Activated B cell treated with CpG ODN at 0.5 μM for 24 hours (primary cell): Measurements from ENCODE around the gene RET. TPM values are rescaled to one million over a fixed set of nuclear protein-coding genes. Genes with fewer than 3 reads are reported as not detected.

ENCODE experiments used
- ATAC-seq: fragments of 200-7000 bp; cut with Tn5 transposase; one replicate; pipeline ENCODE4 v1.10.0; 2021; ENCODE audit warnings: low read depth, mild to moderate bottlenecking, moderate library complexity
- CTCF ChIA-PET: fragments of 350-600 bp; sonication (Branson Sonifier 250); formaldehyde crosslinking; loops from one replicate; lab custom pipeline; 2021; ENCODE audit warnings: antibody characterized with exemption; lab: Charles Lee
- POLR2A ChIA-PET: fragments of 350-600 bp; sonication (Branson Sonifier 250); formaldehyde crosslinking; loops from one replicate; lab custom pipeline; 2021; ENCODE audit warnings: antibody characterized with exemption; lab: Charles Lee
- DNase-seq: peaks from one replicate; pipeline ENCODE4 v3.0.0; 2022
- H3K27ac Mint-ChIP-seq: one replicate; pipeline ENCODE4 v1.8.0; 2020; ENCODE audit warnings: mixed read lengths
- H3K27me3 Mint-ChIP-seq: one replicate; pipeline ENCODE4 v1.8.0; 2021; ENCODE audit warnings: mixed read lengths
- H3K36me3 Mint-ChIP-seq: one replicate; pipeline ENCODE4 v1.8.0; 2021; ENCODE audit warnings: low read depth, mixed read lengths
- H3K4me1 Mint-ChIP-seq: one replicate; pipeline ENCODE4 v1.8.0; 2021; ENCODE audit warnings: mixed read lengths
- H3K4me3 Mint-ChIP-seq: one replicate; pipeline ENCODE4 v1.8.0; 2020; ENCODE audit warnings: mild to moderate bottlenecking, mixed read lengths
- H3K9me3 Mint-ChIP-seq: one replicate; pipeline ENCODE4 v1.8.0; 2020; ENCODE audit warnings: mixed read lengths
- CTCF ChIP-seq: fragments of 200-600 bp; IDR thresholded peaks from one replicate; pipeline ENCODE4 v1.8.0; 2022; ENCODE audit warnings: antibody characterized with exemption, mild to moderate bottlenecking
- intact Hi-C: fragments of 100-400 bp; cut with micrococcal nuclease; formaldehyde crosslinking; loops from one replicate; pipeline ENCODE4 v1.15.1; 2024
- total RNA-seq: library from RNA; stranded (reverse); gene quantifications from 2 replicates; pipeline ENCODE4 v1.2.3, GENCODE V29; 2022

RET gene
- total RNA-seq, 1 donor from 2014 or later, result not detected

GRCh38 chr10:43045631-43046287 lies 31.1 kb upstream of the RET start:
- peak; percentile 10 for DNase-seq

GRCh38 chr10:43046288-43046991 lies 30.4 kb upstream of the RET start:
- H3K4me3 Mint-ChIP-seq, result no peak overlapping the region
- intact Hi-C loops, result no loop called here
- H3K36me3 Mint-ChIP-seq, result no peaks in the 10 kb centered on the region
- DNase-seq (peak; percentile 6), ATAC-seq (no peak)
- peaks cover 7% of the 10 kb centered on the region for H3K27me3 Mint-ChIP-seq
- no peaks in the 10 kb centered on the region for H3K9me3 Mint-ChIP-seq
- H3K4me1 Mint-ChIP-seq, result no peaks in the 10 kb centered on the region
- POLR2A ChIA-PET, result no interaction called here
- no peak for TF ChIP-seq CTCF
- H3K27ac Mint-ChIP-seq, result no peak overlapping the region
- CTCF ChIA-PET, result no interaction called here

More at GRCh38 chr10:43045631-43046287, 31.1 kb upstream of the RET start:
- ChIA-PET CTCF (no interaction called here), POLR2A (no interaction called here)
- Mint-ChIP-seq H3K4me1 (no peaks in the 10 kb centered on the region), H3K36me3 (no peaks in the 10 kb centered on the region), H3K4me3 (no peak overlapping the region), H3K27me3 (peaks cover 7% of the 10 kb centered on the region), H3K27ac (no peak overlapping the region), H3K9me3 (no peaks in the 10 kb centered on the region)
- no peak for TF ChIP-seq CTCF
- intact Hi-C loops, result no loop called here
- ATAC-seq, result no peak

- DNase-seq, result no peak
- Mint-ChIP-seq H3K4me3 (no peak overlapping the region), H3K27me3 (peaks cover 7% of the 10 kb centered on the region), H3K27ac (no peak overlapping the region), H3K9me3 (no peaks in the 10 kb centered on the region), H3K4me1 (no peaks in the 10 kb centered on the region), H3K36me3 (no peaks in the 10 kb centered on the region)
- intact Hi-C loops, result no loop called here
- POLR2A ChIA-PET, result no interaction called here
- no peak for TF ChIP-seq CTCF
- no peak for ATAC-seq
- CTCF ChIA-PET, result no interaction called here
Measured at GRCh38 chr10:43047288-43047970, 29.4 kb upstream of the RET start.

GRCh38 chr10:43048301-43049051 lies 28.4 kb upstream of the RET start:
- Mint-ChIP-seq H3K4me1 (no peaks in the 10 kb centered on the region), H3K27me3 (peaks cover 11% of the 10 kb centered on the region), H3K9me3 (no peaks in the 10 kb centered on the region), H3K36me3 (no peaks in the 10 kb centered on the region), H3K4me3 (no peak overlapping the region), H3K27ac (no peak overlapping the region)
- ChIA-PET CTCF (no interaction called here), POLR2A (no interaction called here)
- ATAC-seq (no peak), DNase-seq (peak; percentile 4)
- TF ChIP-seq CTCF, result no peak
- intact Hi-C loops, result no loop called here
